ENCODE data around the gene NCKAP1. TPM values are rescaled to one million over a fixed set of nuclear protein-coding genes. Genes with fewer than 3 reads are reported as not detected.

Gene NCKAP1
- total RNA-seq, 1 donor from 2014 or later: 55.7 TPM

DNA sequence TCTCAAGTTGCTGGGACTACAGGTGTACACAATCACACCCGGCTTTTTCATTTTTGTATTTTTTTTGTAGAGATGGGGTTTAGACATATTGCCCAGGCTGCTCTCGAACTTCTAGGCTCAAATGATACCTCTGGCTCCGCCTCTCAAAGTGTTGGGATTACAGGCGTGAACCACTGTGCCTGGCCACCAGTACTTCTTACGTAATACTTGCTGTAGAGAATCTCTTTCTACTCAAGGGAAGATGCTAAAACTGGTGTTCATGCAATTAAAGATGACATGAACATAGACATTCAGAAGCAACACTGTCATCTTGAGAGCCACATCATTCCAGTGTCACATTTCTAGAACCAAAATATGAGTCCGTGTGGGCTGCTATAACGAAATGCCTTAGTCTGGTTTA, 118.2 kb downstream of the NCKAP1 start:
- peaks cover 12 to 40% of the 10 kb centered on the region in 2 donors for H3K36me3 ChIP-seq
- TF ChIP-seq, protein P1, sequence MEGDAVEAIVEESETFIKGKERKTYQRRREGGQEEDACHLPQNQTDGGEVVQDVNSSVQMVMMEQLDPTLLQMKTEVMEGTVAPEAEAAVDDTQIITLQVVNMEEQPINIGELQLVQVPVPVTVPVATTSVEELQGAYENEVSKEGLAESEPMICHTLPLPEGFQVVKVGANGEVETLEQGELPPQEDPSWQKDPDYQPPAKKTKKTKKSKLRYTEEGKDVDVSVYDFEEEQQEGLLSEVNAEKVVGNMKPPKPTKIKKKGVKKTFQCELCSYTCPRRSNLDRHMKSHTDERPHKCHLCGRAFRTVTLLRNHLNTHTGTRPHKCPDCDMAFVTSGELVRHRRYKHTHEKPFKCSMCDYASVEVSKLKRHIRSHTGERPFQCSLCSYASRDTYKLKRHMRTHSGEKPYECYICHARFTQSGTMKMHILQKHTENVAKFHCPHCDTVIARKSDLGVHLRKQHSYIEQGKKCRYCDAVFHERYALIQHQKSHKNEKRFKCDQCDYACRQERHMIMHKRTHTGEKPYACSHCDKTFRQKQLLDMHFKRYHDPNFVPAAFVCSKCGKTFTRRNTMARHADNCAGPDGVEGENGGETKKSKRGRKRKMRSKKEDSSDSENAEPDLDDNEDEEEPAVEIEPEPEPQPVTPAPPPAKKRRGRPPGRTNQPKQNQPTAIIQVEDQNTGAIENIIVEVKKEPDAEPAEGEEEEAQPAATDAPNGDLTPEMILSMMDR (IDR thresholded peaks at IDR 0.05): no peak
- H3K9me3 ChIP-seq: no peaks in the 10 kb centered on the region
- peaks cover 0 to 13% of the 10 kb centered on the region in 2 donors for H3K4me1 ChIP-seq
- intact Hi-C loops (cut with DNase I): loop anchor here (5.0 kb wide), 1 partner anchor 62 kb away; no protein-coding TSS in a partner anchor
- H3K27ac ChIP-seq: no peak overlapping the region
- no peak overlapping the region for H3K4me3 ChIP-seq
- no peaks in the 10 kb centered on the region for H3K27me3 ChIP-seq
- no peak for DNase-seq (ENCODE audit: low spot score in 2 of 2)

DNA sequence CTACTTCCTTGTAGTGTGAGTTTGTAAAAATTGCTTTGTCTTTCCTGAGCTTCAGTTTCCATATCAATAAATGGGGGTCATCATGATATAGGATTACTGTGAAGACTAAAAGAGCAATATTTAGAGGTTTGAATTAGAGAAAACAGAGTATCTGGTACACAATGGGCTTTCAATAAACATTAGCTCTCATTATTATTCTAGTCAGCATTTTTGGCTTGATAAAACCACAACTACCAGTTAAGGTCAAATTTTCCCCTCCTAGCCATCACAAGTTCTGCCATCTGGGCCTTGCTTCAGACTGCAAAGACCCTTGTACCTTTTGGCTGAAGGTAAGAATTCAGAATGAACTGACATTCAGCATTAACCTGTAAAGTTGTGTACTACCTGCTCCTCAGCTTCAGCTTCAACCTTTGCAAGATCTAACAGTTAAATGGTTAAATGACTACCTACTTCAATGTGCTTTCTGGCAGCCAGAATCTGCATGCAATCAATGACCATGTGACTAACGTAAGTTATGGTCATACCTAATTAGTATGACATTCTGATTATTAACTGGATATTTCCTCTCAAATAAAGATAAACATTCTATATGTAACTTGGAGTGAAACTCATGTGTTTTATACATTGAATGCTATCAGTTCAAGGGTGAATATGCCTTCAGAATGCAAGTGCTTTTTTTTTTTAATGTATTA, 119.2 kb downstream of the NCKAP1 start:
- Histone ChIP-seq H3K27ac (no peak overlapping the region), H3K9me3 (no peaks in the 10 kb centered on the region), H3K4me1 (peaks cover 0 to 7% of the 10 kb centered on the region in 2 donors), H3K4me3 (no peak overlapping the region), H3K27me3 (no peaks in the 10 kb centered on the region), H3K36me3 (peaks cover 12 to 45% of the 10 kb centered on the region in 2 donors)
- TF ChIP-seq, protein P1 (IDR thresholded peaks at IDR 0.05): no peak
- intact Hi-C loops (cut with DNase I): no loop called here
- DNase-seq (ENCODE audit: low spot score in 2 of 2): no peak

DNA sequence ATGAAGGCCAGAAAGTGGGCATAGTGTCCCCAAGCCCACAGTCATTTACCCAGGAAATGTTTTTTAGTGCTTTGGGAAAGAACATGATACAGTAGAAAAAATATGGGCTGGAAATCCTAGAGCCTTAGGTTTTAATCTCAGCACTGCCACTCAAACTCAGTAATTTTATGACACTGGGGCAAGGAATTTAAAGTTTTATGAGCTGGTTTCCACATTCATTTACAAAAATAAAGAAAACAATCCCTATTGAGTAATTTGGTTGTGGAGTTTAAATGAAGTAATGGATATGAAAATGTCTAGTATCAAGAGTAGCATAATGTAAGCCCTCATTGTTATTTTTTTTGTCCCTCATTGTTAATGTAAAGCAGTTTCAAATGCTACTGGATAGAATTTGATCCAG, 120.3 kb downstream of the NCKAP1 start:
- Histone ChIP-seq H3K9me3 (no peaks in the 10 kb centered on the region), H3K4me1 (peaks cover 0 to 5% of the 10 kb centered on the region in 2 donors), H3K27ac (no peak overlapping the region), H3K36me3 (peaks cover 13 to 50% of the 10 kb centered on the region in 2 donors), H3K4me3 (no peak overlapping the region), H3K27me3 (no peaks in the 10 kb centered on the region)
- intact Hi-C loops (cut with DNase I): no loop called here
- TF ChIP-seq, protein P1 (IDR thresholded peaks at IDR 0.05): no peak
- DNase-seq (ENCODE audit: low spot score in 2 of 2): no peak

DNA sequence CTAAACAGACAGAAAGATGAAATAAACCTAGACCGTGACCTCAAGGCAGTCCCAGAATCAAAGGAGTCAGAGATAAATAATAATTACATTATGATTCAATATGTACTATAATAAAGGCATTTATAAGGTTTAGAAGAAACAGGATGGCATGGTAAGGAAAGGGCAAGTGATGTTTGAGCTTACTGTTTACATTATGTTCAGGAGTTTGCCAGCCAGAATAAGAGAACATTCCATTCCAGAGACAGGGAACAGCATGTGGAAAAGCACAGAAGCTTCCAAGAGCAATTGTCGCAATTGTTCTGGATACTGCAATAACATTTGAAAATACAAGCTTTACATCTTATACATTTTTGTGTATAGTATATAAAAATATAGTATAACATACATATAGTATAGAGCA, 121.8 kb downstream of the NCKAP1 start:
- Histone ChIP-seq H3K27ac (no peak overlapping the region), H3K9me3 (no peaks in the 10 kb centered on the region), H3K36me3 (peaks cover 5 to 36% of the 10 kb centered on the region in 2 donors), H3K27me3 (no peaks in the 10 kb centered on the region), H3K4me3 (no peak overlapping the region), H3K4me1 (peaks cover 0 to 5% of the 10 kb centered on the region in 2 donors)
- TF ChIP-seq, protein P1 (IDR thresholded peaks at IDR 0.05): no peak
- DNase-seq (ENCODE audit: low spot score in 2 of 2): no peak
- intact Hi-C loops (cut with DNase I): no loop called here

DNA sequence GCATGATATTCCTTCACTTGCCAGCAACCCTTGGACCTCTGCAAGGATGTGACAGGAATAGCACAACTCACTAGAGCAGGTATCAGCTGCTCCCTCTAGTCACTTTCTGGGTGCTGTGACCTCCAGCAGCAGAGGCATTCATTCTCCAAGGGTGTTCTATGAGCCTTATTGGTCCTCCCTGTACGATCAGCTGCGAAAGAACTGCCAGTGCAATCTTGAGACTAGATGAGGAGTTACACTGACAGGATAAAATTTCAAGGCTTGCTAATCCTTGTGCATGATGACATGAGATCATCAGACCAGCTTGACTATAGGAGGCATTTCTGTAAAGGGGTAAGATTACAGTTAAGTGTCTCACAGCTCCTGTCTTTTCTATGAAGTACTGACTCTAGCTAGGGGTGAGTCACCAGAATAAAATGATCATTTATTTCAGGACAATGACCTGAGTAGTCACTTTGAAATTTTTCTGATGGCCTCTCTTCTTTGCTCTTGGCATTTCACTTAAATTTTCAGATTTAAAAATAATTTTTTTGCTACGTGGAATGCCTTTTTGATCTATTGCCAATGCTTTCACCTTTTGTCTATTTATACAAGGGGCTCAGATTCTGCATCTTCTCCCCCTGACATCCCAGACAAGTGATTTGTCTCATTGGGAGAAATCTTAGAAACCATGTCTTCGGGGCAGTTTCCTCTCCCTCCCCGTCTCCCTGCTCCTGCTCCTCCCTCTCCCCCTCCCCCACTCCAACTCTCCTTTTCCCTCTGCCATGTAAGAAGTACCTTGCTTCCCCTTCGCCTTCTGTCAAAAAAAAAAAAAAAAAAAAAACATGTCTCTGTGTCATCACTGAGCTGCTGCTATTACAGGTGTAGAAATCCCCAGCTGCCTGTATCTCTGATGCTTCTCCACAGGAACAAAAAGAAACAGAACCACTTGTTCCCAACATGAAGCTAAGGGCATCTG, 122.6 kb downstream of the NCKAP1 start:
- Histone ChIP-seq H3K27ac (no peak overlapping the region), H3K4me1 (peaks cover 0 to 5% of the 10 kb centered on the region in 2 donors)
- intact Hi-C loops (cut with DNase I): no loop called here

More for the DNA sequence above, 122.6 kb downstream of the NCKAP1 start:
- Histone ChIP-seq H3K27me3 (no peaks in the 10 kb centered on the region), H3K36me3 (peaks cover 5 to 31% of the 10 kb centered on the region in 2 donors), H3K4me3 (no peak overlapping the region), H3K9me3 (no peaks in the 10 kb centered on the region)
- TF ChIP-seq, protein P1 (IDR thresholded peaks at IDR 0.05): no peak
- no peak for DNase-seq (ENCODE audit: low spot score in 2 of 2)
